Measurements from ENCODE around the gene ERVH48-1. TPM values are rescaled to one million over a fixed set of nuclear protein-coding genes. Genes with fewer than 3 reads are reported as not detected.

ERVH48-1 gene
- polyA plus RNA-seq, 2 of the 4 experiments (the other 2 are of a cell fraction): not detected

DNA sequence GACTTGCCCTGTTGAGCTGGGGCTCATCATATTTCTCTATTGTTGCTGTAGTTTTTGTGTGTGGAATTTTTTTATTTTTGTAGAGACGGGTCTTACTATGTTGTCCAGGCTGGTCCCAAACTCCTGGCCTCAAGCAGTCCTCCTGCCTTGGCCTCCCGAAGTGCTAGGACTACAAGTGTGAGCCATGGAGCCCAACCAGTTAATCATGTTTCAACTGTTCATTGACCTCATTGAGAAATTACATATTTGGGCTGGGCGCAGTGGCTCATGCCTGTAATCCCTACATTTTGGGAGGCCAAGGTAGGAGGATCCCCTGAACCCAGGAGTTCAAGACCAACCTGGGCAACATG, 39.8 kb upstream of the ERVH48-1 start:
- Histone ChIP-seq H3K4me2 (no peak overlapping the region), H3K27ac (no peak overlapping the region), H3K4me3 (no peak overlapping the region), H3K4me1 (no peaks in the 10 kb centered on the region), H3K9me3 (no peaks in the 10 kb centered on the region)
- TF ChIP-seq HOXB13 (CRISPR knock-in tag; IDR thresholded peaks at IDR 0.05; ENCODE audit: low read depth) (no peak), RAD21 (conservative IDR thresholded peaks at IDR 0.05 in 1 of 2, IDR thresholded peaks at IDR 0.05 in 1 of 2) (no peak), FOXS1 (CRISPR knock-in tag; IDR thresholded peaks at IDR 0.05) (no peak), HES2 (IDR thresholded peaks at IDR 0.05) (no peak), MAFK (IDR thresholded peaks at IDR 0.05; ENCODE audit: partially characterized antibody) (no peak), NPAS2 (CRISPR knock-in tag; IDR thresholded peaks at IDR 0.05; ENCODE audit: borderline replicate concordance) (no peak), JUN (IDR thresholded peaks at IDR 0.05) (no peak), KDM1A (IDR thresholded peaks at IDR 0.05; ENCODE audit: low read depth) (no peak)
- 61% methylated on average over 3 of the region's 3 CpGs for WGBS (ENCODE audit: missing lambda C conversion rate)
- FAIRE-seq (no peak), ATAC-seq (no peak), DNase-seq (ENCODE audit: low read depth in 1 of 2, low spot score in 1 of 2) (no peak)
- CTCF ChIA-PET: no interaction called here
- POLR2A ChIA-PET: no interaction called here

GRCh38 chr21:42964546-42965210, 39.2 kb upstream of the ERVH48-1 start:
- no peaks in the 10 kb centered on the region for H3K9me3 ChIP-seq
- POLR2A ChIA-PET: no interaction called here
- FAIRE-seq (no peak), DNase-seq (ENCODE audit: low read depth in 1 of 2, low spot score in 1 of 2) (no peak), ATAC-seq (no peak)
- H3K4me3 ChIP-seq: no peak overlapping the region
- H3K4me2 ChIP-seq: no peak overlapping the region
- no peaks in the 10 kb centered on the region for H3K4me1 ChIP-seq
- TF ChIP-seq, protein P1, sequence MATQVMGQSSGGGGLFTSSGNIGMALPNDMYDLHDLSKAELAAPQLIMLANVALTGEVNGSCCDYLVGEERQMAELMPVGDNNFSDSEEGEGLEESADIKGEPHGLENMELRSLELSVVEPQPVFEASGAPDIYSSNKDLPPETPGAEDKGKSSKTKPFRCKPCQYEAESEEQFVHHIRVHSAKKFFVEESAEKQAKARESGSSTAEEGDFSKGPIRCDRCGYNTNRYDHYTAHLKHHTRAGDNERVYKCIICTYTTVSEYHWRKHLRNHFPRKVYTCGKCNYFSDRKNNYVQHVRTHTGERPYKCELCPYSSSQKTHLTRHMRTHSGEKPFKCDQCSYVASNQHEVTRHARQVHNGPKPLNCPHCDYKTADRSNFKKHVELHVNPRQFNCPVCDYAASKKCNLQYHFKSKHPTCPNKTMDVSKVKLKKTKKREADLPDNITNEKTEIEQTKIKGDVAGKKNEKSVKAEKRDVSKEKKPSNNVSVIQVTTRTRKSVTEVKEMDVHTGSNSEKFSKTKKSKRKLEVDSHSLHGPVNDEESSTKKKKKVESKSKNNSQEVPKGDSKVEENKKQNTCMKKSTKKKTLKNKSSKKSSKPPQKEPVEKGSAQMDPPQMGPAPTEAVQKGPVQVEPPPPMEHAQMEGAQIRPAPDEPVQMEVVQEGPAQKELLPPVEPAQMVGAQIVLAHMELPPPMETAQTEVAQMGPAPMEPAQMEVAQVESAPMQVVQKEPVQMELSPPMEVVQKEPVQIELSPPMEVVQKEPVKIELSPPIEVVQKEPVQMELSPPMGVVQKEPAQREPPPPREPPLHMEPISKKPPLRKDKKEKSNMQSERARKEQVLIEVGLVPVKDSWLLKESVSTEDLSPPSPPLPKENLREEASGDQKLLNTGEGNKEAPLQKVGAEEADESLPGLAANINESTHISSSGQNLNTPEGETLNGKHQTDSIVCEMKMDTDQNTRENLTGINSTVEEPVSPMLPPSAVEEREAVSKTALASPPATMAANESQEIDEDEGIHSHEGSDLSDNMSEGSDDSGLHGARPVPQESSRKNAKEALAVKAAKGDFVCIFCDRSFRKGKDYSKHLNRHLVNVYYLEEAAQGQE (IDR thresholded peaks at IDR 0.05): no peak
- TF ChIP-seq, protein P2, sequence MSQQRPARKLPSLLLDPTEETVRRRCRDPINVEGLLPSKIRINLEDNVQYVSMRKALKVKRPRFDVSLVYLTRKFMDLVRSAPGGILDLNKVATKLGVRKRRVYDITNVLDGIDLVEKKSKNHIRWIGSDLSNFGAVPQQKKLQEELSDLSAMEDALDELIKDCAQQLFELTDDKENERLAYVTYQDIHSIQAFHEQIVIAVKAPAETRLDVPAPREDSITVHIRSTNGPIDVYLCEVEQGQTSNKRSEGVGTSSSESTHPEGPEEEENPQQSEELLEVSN (IDR thresholded peaks at IDR 0.05; ENCODE audit: borderline replicate concordance, low read depth): no peak
- TF ChIP-seq HEYL (CRISPR knock-in tag; IDR thresholded peaks at IDR 0.05) (no peak), HDAC2 (IDR thresholded peaks at IDR 0.05) (no peak), HES2 (IDR thresholded peaks at IDR 0.05) (no peak), RAD21 (conservative IDR thresholded peaks at IDR 0.05 in 1 of 2, IDR thresholded peaks at IDR 0.05 in 1 of 2) (no peak), CEBPB (IDR thresholded peaks at IDR 0.05) (no peak), MAZ (IDR thresholded peaks at IDR 0.05; ENCODE audit: borderline replicate concordance, low read depth, low read length) (no peak), POLR2AphosphoS2 (conservative IDR thresholded peaks at IDR 0.05; ENCODE audit: low read length) (no peak), ATOH8 (CRISPR knock-in tag; IDR thresholded peaks at IDR 0.05; ENCODE audit: low read depth) (no peak), PBX3 (IDR thresholded peaks at IDR 0.05) (no peak), RCOR1 (IDR thresholded peaks at IDR 0.05; ENCODE audit: low read depth, low read length) (no peak), NR3C1 (IDR thresholded peaks at IDR 0.05) (no peak), CBX2 (IDR thresholded peaks at IDR 0.05; ENCODE audit: borderline replicate concordance, low read depth) (no peak), CHD4 (IDR thresholded peaks at IDR 0.05; ENCODE audit: borderline replicate concordance) (no peak), RFX5 (IDR thresholded peaks at IDR 0.05) (no peak), FOSL2 (IDR thresholded peaks at IDR 0.05) (no peak), FOSL2 (CRISPR knock-in tag; IDR thresholded peaks at IDR 0.05) (no peak), JUN (IDR thresholded peaks at IDR 0.05) (no peak), USF2 (IDR thresholded peaks at IDR 0.05) (no peak)
- 92% methylated on average over 13 of the region's 13 CpGs for whole genome bisulfite sequencing (ENCODE audit: missing lambda C conversion rate)
- CTCF ChIA-PET: no interaction called here
- H3K27ac ChIP-seq: no peak overlapping the region
